Measurements from ENCODE around the gene KIF6. TPM values are rescaled to one million over a fixed set of nuclear protein-coding genes. Genes with fewer than 3 reads are reported as not detected.

KIF6 gene
- total RNA-seq, 4 donors from 2014 or later, result under 0.01 to 0.34 (median 0.19) TPM; not detected in 1

GRCh38 chr6:39707962-39708683 lies 17.1 kb downstream of the KIF6 start:
- no peak for TF ChIP-seq CTCF (IDR thresholded peaks at IDR 0.05; ENCODE audit: low read depth)

- TF ChIP-seq CTCF (IDR thresholded peaks at IDR 0.05; ENCODE audit: low read depth), result no peak
These were observed 18.3 kb downstream of the KIF6 start for GRCh38 chr6:39706819-39707335.

- TF ChIP-seq CTCF (IDR thresholded peaks at IDR 0.05; ENCODE audit: low read depth), result no peak
These were observed 22.9 kb downstream of the KIF6 start for GRCh38 chr6:39702265-39702664.

- no peak for TF ChIP-seq CTCF (IDR thresholded peaks at IDR 0.05; ENCODE audit: low read depth)
These were observed 24.8 kb downstream of the KIF6 start for GRCh38 chr6:39700362-39700761.

- TF ChIP-seq CTCF (IDR thresholded peaks at IDR 0.05; ENCODE audit: low read depth), result no peak
These were observed 26.4 kb downstream of the KIF6 start for GRCh38 chr6:39698789-39699188.

GRCh38 chr6:39696986-39697788 lies 28.0 kb downstream of the KIF6 start:
- no peak for TF ChIP-seq CTCF (IDR thresholded peaks at IDR 0.05; ENCODE audit: low read depth)

- no peak for TF ChIP-seq CTCF (IDR thresholded peaks at IDR 0.05; ENCODE audit: low read depth)
These were observed 29.8 kb downstream of the KIF6 start for GRCh38 chr6:39695447-39695846.
